ENCODE measurements around the gene DPP6.

- TF ChIP-seq, protein P1, sequence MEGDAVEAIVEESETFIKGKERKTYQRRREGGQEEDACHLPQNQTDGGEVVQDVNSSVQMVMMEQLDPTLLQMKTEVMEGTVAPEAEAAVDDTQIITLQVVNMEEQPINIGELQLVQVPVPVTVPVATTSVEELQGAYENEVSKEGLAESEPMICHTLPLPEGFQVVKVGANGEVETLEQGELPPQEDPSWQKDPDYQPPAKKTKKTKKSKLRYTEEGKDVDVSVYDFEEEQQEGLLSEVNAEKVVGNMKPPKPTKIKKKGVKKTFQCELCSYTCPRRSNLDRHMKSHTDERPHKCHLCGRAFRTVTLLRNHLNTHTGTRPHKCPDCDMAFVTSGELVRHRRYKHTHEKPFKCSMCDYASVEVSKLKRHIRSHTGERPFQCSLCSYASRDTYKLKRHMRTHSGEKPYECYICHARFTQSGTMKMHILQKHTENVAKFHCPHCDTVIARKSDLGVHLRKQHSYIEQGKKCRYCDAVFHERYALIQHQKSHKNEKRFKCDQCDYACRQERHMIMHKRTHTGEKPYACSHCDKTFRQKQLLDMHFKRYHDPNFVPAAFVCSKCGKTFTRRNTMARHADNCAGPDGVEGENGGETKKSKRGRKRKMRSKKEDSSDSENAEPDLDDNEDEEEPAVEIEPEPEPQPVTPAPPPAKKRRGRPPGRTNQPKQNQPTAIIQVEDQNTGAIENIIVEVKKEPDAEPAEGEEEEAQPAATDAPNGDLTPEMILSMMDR (IDR thresholded peaks at IDR 0.05 in 2 of 3, conservative IDR thresholded peaks at IDR 0.05 in 1 of 3; ENCODE audit: insufficient read depth in 2 of 3, low read depth in 1 of 3, low read length in 3 of 3) = no peak
- TF ChIP-seq FOXM1 (IDR thresholded peaks at IDR 0.05; ENCODE audit: low read depth) = no peak
- no peak for TF ChIP-seq FOXM1 (CRISPR knock-in tag; IDR thresholded peaks at IDR 0.05; ENCODE audit: low read depth)
Measured at GRCh38 chr7:154330318-154330717, 278.1 kb downstream of the DPP6 start.
